Measurements from ENCODE around the gene FBXL3.

Gene FBXL3

GRCh38 chr13:77056382-77056781 is 29.4 kb upstream of the FBXL3 start:
- no peak for TF ChIP-seq CTCF (IDR thresholded peaks at IDR 0.05; ENCODE audit: low read depth, low read length)
- H3K4me3 ChIP-seq (ENCODE audit: low read depth, low read length): no peak overlapping the region

- TF ChIP-seq CTCF (IDR thresholded peaks at IDR 0.05; ENCODE audit: low read depth, low read length): no peak
- H3K4me3 ChIP-seq (ENCODE audit: low read depth, low read length): no peak overlapping the region
Measured at GRCh38 chr13:77055158-77055557, 28.2 kb upstream of the FBXL3 start.

GRCh38 chr13:77053192-77053591 is 26.2 kb upstream of the FBXL3 start:
- no peak overlapping the region for H3K4me3 ChIP-seq (ENCODE audit: low read depth, low read length)
- TF ChIP-seq CTCF (IDR thresholded peaks at IDR 0.05; ENCODE audit: low read depth, low read length): no peak

- TF ChIP-seq CTCF (IDR thresholded peaks at IDR 0.05; ENCODE audit: low read depth, low read length): no peak
- H3K4me3 ChIP-seq (ENCODE audit: low read depth, low read length): no peak overlapping the region
Measured at GRCh38 chr13:77048681-77049080, 21.7 kb upstream of the FBXL3 start.

GRCh38 chr13:77047649-77048343 is 20.8 kb upstream of the FBXL3 start:
- TF ChIP-seq CTCF (IDR thresholded peaks at IDR 0.05; ENCODE audit: low read depth, low read length): no peak
- H3K4me3 ChIP-seq (ENCODE audit: low read depth, low read length): no peak overlapping the region

- TF ChIP-seq CTCF (IDR thresholded peaks at IDR 0.05; ENCODE audit: low read depth, low read length): no peak
Measured at GRCh38 chr13:77042566-77043177, 15.7 kb upstream of the FBXL3 start.

GRCh38 chr13:77040835-77041234 is 13.9 kb upstream of the FBXL3 start:
- no peak for TF ChIP-seq CTCF (IDR thresholded peaks at IDR 0.05; ENCODE audit: low read depth, low read length)
- no peak overlapping the region for H3K4me3 ChIP-seq (ENCODE audit: low read depth, low read length)

More at GRCh38 chr13:77042566-77043177, 15.7 kb upstream of the FBXL3 start:
- no peak overlapping the region for H3K4me3 ChIP-seq (ENCODE audit: low read depth, low read length)
